Measurements from ENCODE around the gene MED26. TPM values are rescaled to one million over a fixed set of nuclear protein-coding genes. Genes with fewer than 3 reads are reported as not detected.

The MED26 gene
- total RNA-seq, 1 experiment from 2014 or later: 10.0 TPM

DNA sequence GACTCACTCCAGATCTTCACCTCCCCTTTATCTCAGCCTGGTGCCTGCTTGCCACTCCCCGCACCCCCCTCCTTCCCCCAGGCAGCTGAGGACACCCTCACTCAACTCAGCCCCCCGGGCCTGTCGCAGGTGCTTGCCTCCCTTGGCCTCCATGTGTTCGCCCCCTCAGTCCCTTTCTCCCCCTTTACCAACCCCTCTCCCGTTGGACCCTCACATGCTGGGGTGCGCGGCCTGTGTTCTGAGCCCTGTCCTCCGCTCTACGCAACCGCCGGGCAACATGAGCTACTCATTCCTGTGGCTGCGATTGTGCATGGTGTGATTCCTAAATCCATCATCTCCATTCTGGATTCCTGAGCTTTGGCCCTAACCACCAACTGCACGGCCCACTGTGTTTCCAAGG is 90.9 kb downstream of the MED26 start:
- no peak for DNase-seq (ENCODE audit: low spot score)

GRCh38 chr19:16536130-16536529 is 91.9 kb downstream of the MED26 start:
- DNase-seq (ENCODE audit: low spot score): no peak

DNA sequence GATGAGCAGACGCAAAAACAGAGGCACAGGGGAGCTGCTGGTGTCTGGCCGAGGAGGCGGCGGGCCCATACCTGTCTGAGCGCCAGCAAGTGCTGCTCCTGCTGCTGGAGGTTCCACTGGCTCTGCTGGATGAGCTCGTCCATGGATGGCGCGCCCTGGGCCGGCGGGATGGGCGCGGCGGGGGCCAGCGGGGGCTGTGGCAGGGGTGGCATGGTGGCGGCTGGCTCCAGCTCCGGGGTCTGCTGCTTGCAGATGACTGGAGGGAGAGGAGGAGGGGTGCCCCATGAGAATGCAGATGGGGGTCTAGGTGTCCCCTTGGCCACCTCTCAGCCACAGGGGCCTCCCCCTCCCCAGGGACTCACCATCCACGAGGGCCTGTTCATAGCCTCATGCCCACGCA is 92.6 kb downstream of the MED26 start:
- no peak for DNase-seq (ENCODE audit: low spot score)

DNA sequence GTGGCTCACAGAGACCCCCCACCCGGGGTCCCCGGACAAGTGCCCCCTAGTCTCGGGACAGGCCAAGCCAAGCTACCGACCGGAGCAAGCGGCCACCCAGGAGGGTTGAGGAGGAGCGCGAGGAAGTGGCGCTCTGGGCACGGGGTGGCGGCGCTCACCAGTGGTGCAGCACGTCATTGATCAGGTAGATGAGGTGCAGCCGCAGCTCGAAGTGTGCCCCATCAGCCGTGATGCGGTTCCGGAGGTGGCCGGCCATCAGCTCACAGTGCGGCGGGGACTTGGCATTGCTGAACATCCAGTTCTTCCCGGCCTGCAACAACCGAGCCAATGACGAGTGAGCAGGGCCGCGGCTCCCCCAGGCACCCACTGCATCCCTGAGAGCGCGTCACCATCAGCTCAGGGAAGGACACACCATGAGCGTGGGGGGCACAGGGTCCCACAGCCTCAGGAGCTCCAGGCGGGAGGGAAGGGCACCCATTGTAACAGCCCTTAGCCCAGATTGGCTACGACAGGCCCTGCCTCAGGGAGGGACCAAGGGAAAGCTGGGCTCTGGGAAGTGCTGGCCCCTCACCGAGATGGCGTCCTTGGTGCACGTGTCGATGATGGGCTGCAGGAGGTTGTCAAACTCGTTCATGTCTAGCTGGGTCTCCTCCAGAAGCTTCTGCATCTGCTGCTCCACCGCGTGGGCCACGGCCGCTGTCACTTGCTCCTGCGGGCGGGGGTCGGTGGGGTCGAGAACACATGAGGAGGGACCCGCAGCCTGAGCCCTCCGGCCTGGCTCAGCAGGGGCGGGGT is 95.4 kb downstream of the MED26 start:
- DNase-seq (ENCODE audit: low spot score): no peak

GRCh38 chr19:16531380-16531669 is 96.7 kb downstream of the MED26 start:
- DNase-seq (ENCODE audit: low spot score): no peak

GRCh38 chr19:16530540-16531379 is 97.2 kb downstream of the MED26 start:
- DNase-seq (ENCODE audit: low spot score): no peak

GRCh38 chr19:16529466-16530144 is 98.4 kb downstream of the MED26 start:
- no peak for DNase-seq (ENCODE audit: low spot score)

DNA sequence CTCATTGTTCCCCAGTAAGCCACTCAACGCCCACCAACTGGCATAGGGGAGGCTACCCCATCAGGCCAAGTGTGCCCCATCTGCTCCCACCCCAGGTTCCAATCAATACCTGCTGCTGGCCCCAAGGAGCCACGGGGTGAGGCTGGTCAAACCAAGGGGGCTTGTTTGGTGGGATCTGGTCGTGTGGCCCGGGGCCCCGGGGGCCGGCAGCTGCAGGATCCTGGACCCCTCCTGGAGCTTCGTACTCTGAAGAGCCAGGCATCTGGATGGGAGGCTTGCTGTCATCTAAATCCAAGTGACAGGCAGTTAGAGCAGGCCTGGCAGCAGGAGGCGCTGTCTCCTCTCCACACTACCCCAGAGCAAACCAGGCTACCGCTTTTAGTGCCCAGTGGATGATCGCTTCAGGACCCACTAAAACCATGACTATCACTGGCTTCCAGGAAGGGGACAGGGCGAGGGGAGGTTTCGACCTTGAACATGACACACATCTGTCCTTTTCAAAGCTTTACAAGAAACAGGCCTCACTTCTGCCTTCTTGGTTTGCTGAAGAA is 100.0 kb downstream of the MED26 start:
- no peak for DNase-seq (ENCODE audit: low spot score)

DNA sequence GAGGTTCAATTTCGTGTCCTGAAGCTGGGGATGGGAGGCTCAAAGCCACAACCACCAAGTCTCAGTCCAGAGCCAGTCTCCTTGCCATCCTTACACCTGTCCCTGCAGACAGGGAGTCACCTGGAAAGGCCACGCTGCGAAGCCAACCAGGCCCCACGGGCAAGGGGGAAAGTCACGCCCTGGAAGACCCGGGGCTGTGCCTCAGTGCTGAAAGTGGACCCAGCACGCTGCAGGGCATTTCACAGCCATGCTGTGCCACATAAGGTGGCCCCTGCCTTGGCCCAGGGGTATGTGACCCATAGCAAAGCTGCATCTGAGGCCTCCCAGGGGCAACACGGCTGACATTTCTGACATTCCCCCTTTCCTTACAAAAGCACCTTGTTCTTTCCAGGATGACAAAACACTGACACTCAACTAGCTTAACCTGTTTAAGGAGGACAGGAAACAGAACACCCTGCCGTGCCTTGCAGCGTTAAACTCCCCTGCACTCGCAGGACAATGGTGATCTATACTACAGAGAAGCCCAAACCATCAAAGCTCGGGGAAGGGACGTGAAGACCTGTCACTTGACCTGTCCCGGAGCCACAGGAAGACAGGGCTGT is 100.6 kb downstream of the MED26 start:
- no peak for DNase-seq (ENCODE audit: low spot score)

GRCh38 chr19:16525751-16526481 is 102.1 kb downstream of the MED26 start:
- DNase-seq (ENCODE audit: low spot score): no peak

DNA sequence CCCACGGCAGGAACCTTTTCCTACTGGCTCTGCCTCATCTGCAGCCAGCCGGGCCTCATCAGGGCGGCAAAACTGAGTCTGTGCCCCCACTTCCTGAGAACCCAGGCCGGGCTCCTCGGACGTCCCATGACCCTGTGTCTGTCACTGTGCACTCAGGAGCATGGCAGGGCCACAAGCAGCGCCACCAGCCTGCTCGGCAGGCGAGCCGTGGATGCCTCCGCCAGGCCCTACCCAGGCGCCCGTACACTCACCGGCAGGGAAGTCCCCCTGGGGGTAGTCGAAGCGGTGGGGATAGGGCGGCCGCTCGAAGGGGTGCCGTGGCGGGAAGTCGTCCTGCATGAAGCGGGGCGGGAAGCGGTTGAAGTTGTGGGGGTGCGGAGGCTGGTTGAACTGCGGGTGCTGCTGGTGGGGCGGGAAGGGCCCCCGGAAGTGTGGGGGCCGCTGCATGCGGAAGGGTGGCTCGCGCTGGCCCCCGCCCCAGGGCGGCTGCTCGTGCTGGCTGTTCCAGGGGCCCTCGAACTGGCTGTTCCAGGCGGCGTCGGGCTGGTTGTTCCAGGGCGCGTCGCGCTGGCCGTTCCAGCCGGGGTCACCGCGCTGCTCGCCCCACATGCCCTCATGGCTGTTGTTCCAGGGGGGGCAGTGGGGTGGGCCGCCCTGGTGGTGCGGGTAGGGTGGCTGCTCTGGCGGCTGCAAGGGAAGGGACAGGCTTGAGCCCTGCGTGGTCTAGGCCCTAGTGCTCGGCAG is 102.8 kb downstream of the MED26 start:
- no peak for DNase-seq (ENCODE audit: low spot score)

Other genes starting within 250 kb of the MED26 start
- gene EPS15L1, start 156.2 kb downstream of the MED26 start, total RNA-seq (2014; rRNA removed; shearing (Covaris generic)): 9.4 and 12.3 TPM in 2 replicates
- gene CALR3, start 132.0 kb downstream of the MED26 start, total RNA-seq (2014; rRNA removed; shearing (Covaris generic)): not detected in 2 replicates
- gene C19orf44, start 131.8 kb downstream of the MED26 start, total RNA-seq (2014; rRNA removed; shearing (Covaris generic)): 3.4 and 4.2 TPM in 2 replicates
- gene CHERP, start 85.8 kb downstream of the MED26 start, total RNA-seq (2014; rRNA removed; shearing (Covaris generic)): 2.9 and 3.3 TPM in 2 replicates
- 29.1 TPM in 2 replicates for gene SLC35E1, start 55.8 kb downstream of the MED26 start, total RNA-seq (2014; rRNA removed; shearing (Covaris generic))
- gene SMIM7, start 31.9 kb upstream of the MED26 start, total RNA-seq (2014; rRNA removed; shearing (Covaris generic)): 132 and 134 TPM in 2 replicates
- 7.3 and 10.2 TPM in 2 replicates for gene TMEM38A, start 32.9 kb upstream of the MED26 start, total RNA-seq (2014; rRNA removed; shearing (Covaris generic))
- gene NWD1, start 91.6 kb upstream of the MED26 start, total RNA-seq (2014; rRNA removed; shearing (Covaris generic)): 0.09 TPM in 1 of 2 replicates, not detected in the other
- gene SIN3B, start 201.2 kb upstream of the MED26 start, total RNA-seq (2014; rRNA removed; shearing (Covaris generic)): 23.9 and 24.7 TPM in 2 replicates